GM12891 (cell line): ENCODE measurements around the gene TARBP1.
A peak's percentile ranks its signal among the peaks of the same experiment; 100 is the strongest.

ENCODE experiments used
- PAX5 ChIP-seq: IDR thresholded peaks from 2 replicates; pipeline ENCODE4 v1.6.1; 2011; ENCODE audit warnings: low read length, moderate library complexity, mild to moderate bottlenecking; ENCODE audit not compliant: insufficient read depth, severe bottlenecking
- POLR2A ChIP-seq: IDR thresholded peaks from 2 replicates; pipeline ENCODE4 v1.6.1; 2011; ENCODE audit warnings: low read depth, low read length, control low read depth
- POLR2AphosphoS5 ChIP-seq: IDR thresholded peaks from 2 replicates; pipeline ENCODE4 v1.6.1; 2011; ENCODE audit warnings: low read depth, low read length, control low read depth
- SPI1 ChIP-seq: IDR thresholded peaks from 2 replicates; pipeline ENCODE4 v1.6.1; 2011; ENCODE audit warnings: low read depth, low read length, control low read depth
- TAF1 ChIP-seq: IDR thresholded peaks from 2 replicates; pipeline ENCODE4 v1.6.1; 2011; ENCODE audit warnings: low read depth, low read length, control low read depth

- no peak; the same call in 1 of the 2 replicates for TF ChIP-seq POLR2AphosphoS5
- no peak for TF ChIP-seq SPI1
- no peak for TF ChIP-seq PAX5
- peak; percentile 42; the same call in 1 of the 2 replicates for TF ChIP-seq POLR2A
- TF ChIP-seq TAF1 = peak; percentile 46; the same call in 1 of the 2 replicates
These were observed at the start of gene TARBP1 for GRCh38 chr1:234478481-234479309.
